Stimulated activated CD4-positive, alpha-beta T cell treated with anti-CD3 and anti-CD28 coated beads, Interleukin-1b, Interleukin-23, amount 100 ng/mL, for 24 hours (primary cell): Measurements from ENCODE around the gene TMEM203.

ENCODE experiments used
- DNase-seq, 4 experiments: peaks; one replicate each; pipeline ENCODE4 v3.0.0-alpha.2; 2020; ENCODE audit warnings: low read depth in 4 of 4, low spot score in 1 of 4

TMEM203 gene

GRCh38 chr9:137182836-137183235, 22.6 kb downstream of the TMEM203 start:
- DNase-seq = no peak

- DNase-seq = no peak
Observed at GRCh38 chr9:137181680-137182079, 23.8 kb downstream of the TMEM203 start.

- DNase-seq = no peak
Observed at GRCh38 chr9:137180491-137180890, 25.0 kb downstream of the TMEM203 start.

GRCh38 chr9:137179761-137180160, 25.7 kb downstream of the TMEM203 start:
- no peak for DNase-seq

GRCh38 chr9:137178939-137179630, 26.4 kb downstream of the TMEM203 start:
- no peak for DNase-seq

- no peak for DNase-seq
Observed at GRCh38 chr9:137178201-137178938, 27.1 kb downstream of the TMEM203 start.

- no peak for DNase-seq
Observed at GRCh38 chr9:137176302-137177182, 28.9 kb downstream of the TMEM203 start.

GRCh38 chr9:137175345-137175961, 30.0 kb downstream of the TMEM203 start:
- DNase-seq = no peak

GRCh38 chr9:137174722-137175293, 30.6 kb downstream of the TMEM203 start:
- no peak for DNase-seq

- DNase-seq = no peak
Observed at GRCh38 chr9:137173796-137174664, 31.4 kb downstream of the TMEM203 start.

GRCh38 chr9:137172901-137173795, 32.3 kb downstream of the TMEM203 start:
- DNase-seq = no peak

GRCh38 chr9:137171149-137171900, 34.1 kb downstream of the TMEM203 start:
- no peak for DNase-seq

GRCh38 chr9:137170486-137171148, 34.8 kb downstream of the TMEM203 start:
- DNase-seq = no peak

GRCh38 chr9:137169896-137170358, 35.5 kb downstream of the TMEM203 start, which contains the start of gene LRRC26:
Gene LRRC26, minus strand, starts transcription at chr9:137170051. Its CDS starts 108 bp downstream, at chr9:137169943.
- DNase-seq = no peak

GRCh38 chr9:137168904-137169856, 36.3 kb downstream of the TMEM203 start:
- no peak for DNase-seq

GRCh38 chr9:137168573-137168903, 36.9 kb downstream of the TMEM203 start:
- no peak for DNase-seq
